GM19035 (cell line): ENCODE data around the gene EML4.

Experiments
- ATAC-seq: cut with Tn5 transposase; IDR thresholded peaks from one replicate; pipeline ENCODE4 v1.9.1; 2021; ENCODE audit not compliant: unreplicated experiment

The EML4 gene

GRCh38 chr2:42137125-42137841 lies 31.9 kb upstream of the EML4 start:
- ATAC-seq: no peak

GRCh38 chr2:42138163-42139015 lies 30.8 kb upstream of the EML4 start:
- ATAC-seq: no peak

- ATAC-seq: no peak
Measured at GRCh38 chr2:42139101-42139500, 30.1 kb upstream of the EML4 start.

- ATAC-seq: no peak
Measured at GRCh38 chr2:42140496-42140895, 28.7 kb upstream of the EML4 start.

GRCh38 chr2:42141687-42142546 lies 27.2 kb upstream of the EML4 start:
- ATAC-seq: no peak

GRCh38 chr2:42142547-42143184 lies 26.5 kb upstream of the EML4 start:
- ATAC-seq: no peak

- no peak for ATAC-seq
Measured at GRCh38 chr2:42147641-42148274, 21.4 kb upstream of the EML4 start.

- no peak for ATAC-seq
Measured at GRCh38 chr2:42150159-42150558, 19.0 kb upstream of the EML4 start.

GRCh38 chr2:42153944-42154581 lies 15.1 kb upstream of the EML4 start:
- no peak for ATAC-seq

- no peak for ATAC-seq
Measured at GRCh38 chr2:42156721-42157120, 12.4 kb upstream of the EML4 start.

GRCh38 chr2:42161444-42161843 lies 7.7 kb upstream of the EML4 start:
- ATAC-seq: no peak

- no peak for ATAC-seq
Measured at GRCh38 chr2:42163444-42164045, 5.6 kb upstream of the EML4 start.

GRCh38 chr2:42164046-42164445 lies 5.1 kb upstream of the EML4 start:
- ATAC-seq: no peak

- no peak for ATAC-seq
Measured at GRCh38 chr2:42164971-42165370, 4.2 kb upstream of the EML4 start.

GRCh38 chr2:42167458-42167857 lies 1.7 kb upstream of the EML4 start:
- ATAC-seq: no peak

- peak; percentile 1 for ATAC-seq
Measured at GRCh38 chr2:42168459-42169099, 574 bp upstream of the EML4 start.

- peak; percentile 10 for ATAC-seq
Measured at GRCh38 chr2:42169874-42170521, 845 bp downstream of the EML4 start.

- no peak for ATAC-seq
Measured at GRCh38 chr2:42170619-42171395, 1.7 kb downstream of the EML4 start.
